HepG2 (cell line): ENCODE data around the gene THOP1. TPM values are rescaled to one million over a fixed set of nuclear protein-coding genes. Genes with fewer than 3 reads are reported as not detected.
A peak's percentile ranks its signal among the peaks of the same experiment; 100 is the strongest.

Experiments
- ATAC-seq: fragments of 200-7000 bp; cut with Tn5 transposase; 3 replicates; pipeline ENCODE4 v1.9.1; 2020; ENCODE audit warnings: mild to moderate bottlenecking, moderate library complexity
- BruUV-seq: library from RNA; stranded (reverse); fragments of 400-500 nt; replicated peaks from 2 replicates; lab custom pipeline; 2021; lab: Mats Ljungman, UMichigan
- CTCF ChIA-PET: fragments of 300-600 bp; formaldehyde crosslinking; extraction: SDS; loops from one replicate; lab custom pipeline; 2021; ENCODE audit warnings: low total read pairs, inconsistent platforms, low intra/inter-chr PET ratio; lab: Yijun Ruan, JAX
- POLR2A ChIA-PET: fragments of 350-600 bp; sonication (Branson Sonifier 250); formaldehyde crosslinking; loops from one replicate; lab custom pipeline; 2020; ENCODE audit warnings: antibody characterized with exemption, inconsistent platforms; lab: Yijun Ruan, JAX
- DNase-seq: peaks from one replicate; pipeline ENCODE4 v3.0.0-alpha.2; 2015; ENCODE audit warnings: low spot score
- FAIRE-seq: peaks from 3 replicates; lab custom pipeline; 2011; peaks lifted over from hg19 to GRCh38; lab: Jason Lieb, UNC
- H2AFZ ChIP-seq: one replicate; pipeline ENCODE4 v1.6.1; 2011; ENCODE audit warnings: low read length, inconsistent platforms
- H3K27ac ChIP-seq: fragments of 300-600 bp; 3 replicates; pipeline ENCODE4 v1.8.0; 2011; ENCODE audit warnings: mixed run types, mild to moderate bottlenecking, mixed read lengths, low read length, inconsistent platforms; ENCODE audit not compliant: insufficient read depth; ENCODE audit errors: extremely low read length
- H3K27me3 ChIP-seq, 2 experiments: fragments of 200-600 bp in 1 of 2; 2 replicates in 1 of 2; 3 replicates in 1 of 2; pipeline versions ENCODE4 v1.6.0 to v1.8.0; 2011; ENCODE audit warnings: low read length in 2 of 2, mild to moderate bottlenecking in 2 of 2, moderate library complexity in 2 of 2, inconsistent platforms in 1 of 2; ENCODE audit not compliant: insufficient read depth in 2 of 2, control insufficient read depth in 1 of 2
- H3K36me3 ChIP-seq, 2 experiments: fragments of 200-600 bp in 1 of 2; replicated peaks in 1 of 2; 2 replicates in 1 of 2; 3 replicates in 1 of 2; pipeline versions ENCODE4 v1.5.1 to v1.8.0; 2011; ENCODE audit warnings: low read length in 2 of 2, inconsistent platforms in 1 of 2; ENCODE audit not compliant: insufficient read depth in 2 of 2, control insufficient read depth in 1 of 2
- H3K4me1 ChIP-seq: 2 replicates; pipeline ENCODE4 v1.5.1; 2012; ENCODE audit warnings: low read length, inconsistent platforms; ENCODE audit not compliant: insufficient read depth
- H3K4me2 ChIP-seq: 2 replicates; pipeline ENCODE4 v1.6.0; 2011; ENCODE audit warnings: low read depth, low read length, inconsistent platforms
- H3K4me3 ChIP-seq, 3 experiments: fragments of 200-600 bp in 1 of 3; sonication (generic), shearing (Covaris generic) in 1 of 3; replicated peaks in 1 of 3; 2 replicates each; pipeline ENCODE4 v1.5.1; 2011 to 2016; ENCODE audit warnings: low read length in 3 of 3, inconsistent platforms in 2 of 3, low read depth in 2 of 3, mild to moderate bottlenecking in 2 of 3, control low read depth in 1 of 3, mixed read lengths in 1 of 3; ENCODE audit not compliant: insufficient read depth in 1 of 3
- H3K79me2 ChIP-seq: one replicate; pipeline ENCODE4 v1.6.1; 2011; ENCODE audit warnings: low read length, inconsistent platforms; ENCODE audit not compliant: insufficient read depth
- H3K9ac ChIP-seq: 2 replicates; pipeline ENCODE4 v1.6.0; 2011; ENCODE audit warnings: mild to moderate bottlenecking, low read depth, low read length, inconsistent platforms; ENCODE audit not compliant: insufficient read depth
- H3K9me3 ChIP-seq: 2 replicates; pipeline ENCODE4 v1.5.1; 2012; ENCODE audit warnings: mild to moderate bottlenecking, low read length
- H4K20me1 ChIP-seq: 2 replicates; pipeline ENCODE4 v1.6.0; 2011; ENCODE audit warnings: inconsistent platforms, mild to moderate bottlenecking, low read length, moderate library complexity; ENCODE audit not compliant: insufficient read depth
- BORCS8-MEF2B ChIP-seq: sonication (generic); formaldehyde crosslinking; IDR thresholded peaks from 2 replicates; pipeline ENCODE4 v1.8.0; 2022; ENCODE audit warnings: mild to moderate bottlenecking, missing genetic modification reagents
- KDM5A ChIP-seq: fragments of 200-600 bp; sonication (generic); IDR thresholded peaks from 2 replicates; pipeline ENCODE4 v1.7.0; 2018; ENCODE audit warnings: antibody characterized with exemption, mild to moderate bottlenecking, low read length, borderline replicate concordance
- ZNF142 ChIP-seq: sonication (generic); formaldehyde crosslinking; IDR thresholded peaks from 2 replicates; pipeline ENCODE4 v1.4.0; 2020; ENCODE audit warnings: missing genetic modification reagents
- ZNF484 ChIP-seq: sonication (generic); formaldehyde crosslinking; IDR thresholded peaks from 2 replicates; pipeline ENCODE4 v1.5.1; 2020; ENCODE audit warnings: mild to moderate bottlenecking, low read depth, missing genetic modification reagents, borderline replicate concordance
- ZNF549 ChIP-seq: sonication (generic); formaldehyde crosslinking; IDR thresholded peaks from 2 replicates; pipeline ENCODE4 v1.5.0; 2020; ENCODE audit warnings: missing genetic modification reagents
- ZNF558 ChIP-seq: sonication (generic); formaldehyde crosslinking; IDR thresholded peaks from 2 replicates; pipeline ENCODE4 v1.9.0; 2022; ENCODE audit warnings: mild to moderate bottlenecking, missing genetic modification reagents, borderline replicate concordance
- ZNF784 ChIP-seq: sonication (generic); formaldehyde crosslinking; IDR thresholded peaks from 2 replicates; pipeline ENCODE4 v1.5.1; 2020; ENCODE audit warnings: missing genetic modification reagents, mild to moderate bottlenecking, borderline replicate concordance
- WGBS: methylation state at CpG from one replicate; pipeline ENCODE4 v1.1.6; 2017; ENCODE audit warnings: low lambda C conversion rate; 5-methylcytosine and 5-hydroxymethylcytosine counted together
- in situ Hi-C: cut with HindIII; loops from 2 replicates; pipeline ENCODE4 v1.10.0; 2017; ENCODE audit warnings: low pct_unique_long_range_greater_than_20kb; ENCODE audit not compliant: extremely low pct_ligation_motif_present
- intact Hi-C: fragments of 100-400 bp; cut with micrococcal nuclease; formaldehyde crosslinking; loops from one replicate; pipeline ENCODE4 v1.10.0; 2022; ENCODE audit not compliant: unreplicated experiment
- polyA plus RNA-seq, 8 experiments: library from polyadenylated mRNA; depleted of rRNA in 3 of 8; stranded (reverse) in 7 of 8; unstranded in 1 of 8; fragments of >200 nt; fragmentation: Illumina TruSeq in 4 of 8; extraction: Trizol in 4 of 8; gene quantifications; 2 replicates each; pipeline versions ENCODE4 v1.2.1 to v1.2.3, GENCODE V29; 2011 to 2016; ENCODE audit warnings: low read depth in 4 of 8, missing spikeins in 1 of 8, mixed read lengths in 1 of 8; ENCODE audit not compliant: insufficient read depth in 1 of 8
- total RNA-seq, 5 experiments: library from RNA; depleted of rRNA; stranded (reverse); fragments of >200 nt; fragmentation: Illumina TruSeq; extraction: Trizol; gene quantifications; 2 replicates each; pipeline ENCODE4 v1.2.3, GENCODE V29; 2016; ENCODE audit warnings: low read depth in 1 of 5
- TF ChIP-seq, protein P1 (sequence below): sonication (generic); formaldehyde crosslinking; IDR thresholded peaks from 2 replicates; pipeline ENCODE4 v1.8.1; 2023; ENCODE audit warnings: missing genetic modification reagents, mild to moderate bottlenecking, borderline replicate concordance
- TF ChIP-seq, protein P2 (sequence below): sonication (generic); formaldehyde crosslinking; IDR thresholded peaks from 2 replicates; pipeline ENCODE4 v1.5.0; 2020; ENCODE audit warnings: mild to moderate bottlenecking, missing genetic modification reagents
- TF ChIP-seq, protein P3 (sequence below): sonication (generic); formaldehyde crosslinking; IDR thresholded peaks from 2 replicates; pipeline ENCODE4 v1.4.0; 2020; ENCODE audit warnings: missing genetic modification reagents

Gene THOP1
- total and polyA plus RNA-seq, 2 of the 13 experiments (the other 11 are each of a cell fraction or from before 2014, with no cell fraction given) = 74.4 to 116 TPM

GRCh38 chr19:2782936-2783780 is 2.1 kb upstream of the THOP1 start, which contains the start of gene SGTA:
Gene SGTA (minus strand): TSS chr19:2783273. CDS start chr19:2769068, 14,205 bp downstream.
- no peak within 1 kb of the TSS for H2AFZ ChIP-seq
- H3K4me3 ChIP-seq = peak within 1 kb of the TSS; percentile 81 to 98 (median 93)
- POLR2A ChIA-PET = interaction anchor here (0.6 to 1.4 kb wide), 12 partner anchors 8 to 621 kb away, joined by 3 to 13 read pairs (median 4); partner anchors contain the start of genes GADD45B, ZNF555 and ZNF556
- peaks cover 5% of the 10 kb centered on the region; the same call in 1 of the 2 replicates for H4K20me1 ChIP-seq
- H3K36me3 ChIP-seq = 0 out of 5 replicates have a peak, but pooled peaks cover 0 to 2% of the 10 kb centered on the region in 2 experiments
- intact Hi-C loops = loop anchor here (1.0 kb wide), 1 partner anchor 84 kb away; the partner anchor contains the start of gene ZNF556
- H3K4me1 ChIP-seq = peaks cover 78% of the 10 kb centered on the region
- 3% methylated on average over 13 of the region's 68 CpGs for WGBS
- H3K4me2 ChIP-seq = peak within 1 kb of the TSS; percentile 90
- H3K27me3 ChIP-seq = no peaks in the 10 kb centered on the region; a peak in 1 of 5 replicates
- no peaks in the 10 kb centered on the region for H3K9me3 ChIP-seq
- H3K9ac ChIP-seq = peak within 1 kb of the TSS; percentile 98
- CTCF ChIA-PET = no interaction called here
- DNase-seq = peak; percentile 99
- in situ Hi-C loops = no loop called here
- peak within 1 kb of the TSS; percentile 76 for H3K27ac ChIP-seq
- FAIRE-seq = peak; percentile 91
- BruUV-seq = no TSS peak
- peak; percentile 84 for ATAC-seq
- peaks cover 72% of the 10 kb centered on the region for H3K79me2 ChIP-seq
- no peak; the same call in 1 of the 2 replicates for TF ChIP-seq ZNF484 (CRISPR knock-in tag)
- TF ChIP-seq, protein P1, sequence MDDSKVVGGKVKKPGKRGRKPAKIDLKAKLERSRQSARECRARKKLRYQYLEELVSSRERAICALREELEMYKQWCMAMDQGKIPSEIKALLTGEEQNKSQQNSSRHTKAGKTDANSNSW (CRISPR knock-in tag) = peak; percentile 92; the same call in 1 of the 2 replicates
- TF ChIP-seq, protein P2, sequence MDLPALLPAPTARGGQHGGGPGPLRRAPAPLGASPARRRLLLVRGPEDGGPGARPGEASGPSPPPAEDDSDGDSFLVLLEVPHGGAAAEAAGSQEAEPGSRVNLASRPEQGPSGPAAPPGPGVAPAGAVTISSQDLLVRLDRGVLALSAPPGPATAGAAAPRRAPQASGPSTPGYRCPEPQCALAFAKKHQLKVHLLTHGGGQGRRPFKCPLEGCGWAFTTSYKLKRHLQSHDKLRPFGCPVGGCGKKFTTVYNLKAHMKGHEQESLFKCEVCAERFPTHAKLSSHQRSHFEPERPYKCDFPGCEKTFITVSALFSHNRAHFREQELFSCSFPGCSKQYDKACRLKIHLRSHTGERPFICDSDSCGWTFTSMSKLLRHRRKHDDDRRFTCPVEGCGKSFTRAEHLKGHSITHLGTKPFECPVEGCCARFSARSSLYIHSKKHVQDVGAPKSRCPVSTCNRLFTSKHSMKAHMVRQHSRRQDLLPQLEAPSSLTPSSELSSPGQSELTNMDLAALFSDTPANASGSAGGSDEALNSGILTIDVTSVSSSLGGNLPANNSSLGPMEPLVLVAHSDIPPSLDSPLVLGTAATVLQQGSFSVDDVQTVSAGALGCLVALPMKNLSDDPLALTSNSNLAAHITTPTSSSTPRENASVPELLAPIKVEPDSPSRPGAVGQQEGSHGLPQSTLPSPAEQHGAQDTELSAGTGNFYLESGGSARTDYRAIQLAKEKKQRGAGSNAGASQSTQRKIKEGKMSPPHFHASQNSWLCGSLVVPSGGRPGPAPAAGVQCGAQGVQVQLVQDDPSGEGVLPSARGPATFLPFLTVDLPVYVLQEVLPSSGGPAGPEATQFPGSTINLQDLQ (CRISPR knock-in tag) = peak; percentile 53; the same call in 1 of the 2 replicates
- peak; percentile 93 for TF ChIP-seq ZNF142
- 0 out of 2 replicates have a peak, but pooled peaks have one; percentile 69 for TF ChIP-seq ZNF784
- TF ChIP-seq, protein P3, sequence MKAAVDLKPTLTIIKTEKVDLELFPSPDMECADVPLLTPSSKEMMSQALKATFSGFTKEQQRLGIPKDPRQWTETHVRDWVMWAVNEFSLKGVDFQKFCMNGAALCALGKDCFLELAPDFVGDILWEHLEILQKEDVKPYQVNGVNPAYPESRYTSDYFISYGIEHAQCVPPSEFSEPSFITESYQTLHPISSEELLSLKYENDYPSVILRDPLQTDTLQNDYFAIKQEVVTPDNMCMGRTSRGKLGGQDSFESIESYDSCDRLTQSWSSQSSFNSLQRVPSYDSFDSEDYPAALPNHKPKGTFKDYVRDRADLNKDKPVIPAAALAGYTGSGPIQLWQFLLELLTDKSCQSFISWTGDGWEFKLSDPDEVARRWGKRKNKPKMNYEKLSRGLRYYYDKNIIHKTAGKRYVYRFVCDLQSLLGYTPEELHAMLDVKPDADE (CRISPR knock-in tag) = peak; percentile 96
- TF ChIP-seq BORCS8-MEF2B (CRISPR knock-in tag) = peak; percentile 95
- peak; percentile 81; the same call in 1 of the 2 replicates for TF ChIP-seq KDM5A
- TF ChIP-seq ZNF558 = peak; percentile 96; the same call in 1 of the 2 replicates
- TF ChIP-seq ZNF549 = no peak
